ENCODE results near the gene PRMT1. TPM values are rescaled to one million over a fixed set of nuclear protein-coding genes. Genes with fewer than 3 reads are reported as not detected.

Gene PRMT1
- total RNA-seq, 4 donors from 2014 or later: 117 to 156 (median 139) TPM

DNA sequence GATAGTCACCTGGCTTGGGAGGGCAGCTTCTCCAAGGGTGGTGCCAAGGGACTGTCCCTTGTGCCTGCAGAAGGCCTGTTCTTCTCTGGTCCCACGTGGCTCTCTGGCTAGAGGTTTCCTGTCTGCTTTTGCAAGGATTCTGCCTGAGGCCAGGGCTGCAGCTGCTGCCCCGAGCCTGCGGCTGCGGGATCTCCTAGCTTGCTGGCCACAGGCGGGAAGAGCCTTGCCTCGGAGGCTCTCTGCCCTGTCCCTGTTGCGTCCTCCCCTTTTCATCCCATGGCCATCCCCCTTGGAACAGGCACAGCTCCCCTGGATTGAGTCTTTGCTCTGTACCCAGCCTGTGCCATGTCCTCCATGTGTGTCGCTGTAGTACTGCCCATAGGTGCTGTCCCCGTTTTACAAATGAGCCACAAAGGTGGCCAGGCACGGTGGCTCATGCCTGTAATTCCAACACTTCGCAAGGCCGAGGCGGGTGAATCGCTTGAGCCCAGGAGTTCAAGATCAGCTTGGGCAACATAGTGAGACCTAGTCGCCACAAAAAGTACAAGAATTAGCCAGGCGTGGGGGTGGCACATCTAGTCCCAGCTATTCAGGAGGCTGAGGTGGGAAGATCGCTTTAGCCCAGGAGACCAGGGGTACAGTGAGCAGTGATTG is 20.5 kb upstream of the PRMT1 start:
- H3K27me3 ChIP-seq: no peaks in the 10 kb centered on the region
- peaks cover 76 to 86% of the 10 kb centered on the region in 2 donors for H3K36me3 ChIP-seq
- WGBS, 2 donors: 95% methylated on average over 16 to 17 of the region's 17 CpGs
- DNase-seq: no peak
- intact Hi-C loops (cut with DNase I): no loop called here
- H3K27ac ChIP-seq: no peak overlapping the region
- H3K9me3 ChIP-seq: no peaks in the 10 kb centered on the region
- H3K4me1 ChIP-seq: no peaks in the 10 kb centered on the region
- TF ChIP-seq, protein P1, sequence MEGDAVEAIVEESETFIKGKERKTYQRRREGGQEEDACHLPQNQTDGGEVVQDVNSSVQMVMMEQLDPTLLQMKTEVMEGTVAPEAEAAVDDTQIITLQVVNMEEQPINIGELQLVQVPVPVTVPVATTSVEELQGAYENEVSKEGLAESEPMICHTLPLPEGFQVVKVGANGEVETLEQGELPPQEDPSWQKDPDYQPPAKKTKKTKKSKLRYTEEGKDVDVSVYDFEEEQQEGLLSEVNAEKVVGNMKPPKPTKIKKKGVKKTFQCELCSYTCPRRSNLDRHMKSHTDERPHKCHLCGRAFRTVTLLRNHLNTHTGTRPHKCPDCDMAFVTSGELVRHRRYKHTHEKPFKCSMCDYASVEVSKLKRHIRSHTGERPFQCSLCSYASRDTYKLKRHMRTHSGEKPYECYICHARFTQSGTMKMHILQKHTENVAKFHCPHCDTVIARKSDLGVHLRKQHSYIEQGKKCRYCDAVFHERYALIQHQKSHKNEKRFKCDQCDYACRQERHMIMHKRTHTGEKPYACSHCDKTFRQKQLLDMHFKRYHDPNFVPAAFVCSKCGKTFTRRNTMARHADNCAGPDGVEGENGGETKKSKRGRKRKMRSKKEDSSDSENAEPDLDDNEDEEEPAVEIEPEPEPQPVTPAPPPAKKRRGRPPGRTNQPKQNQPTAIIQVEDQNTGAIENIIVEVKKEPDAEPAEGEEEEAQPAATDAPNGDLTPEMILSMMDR (IDR thresholded peaks at IDR 0.05): no peak
- no peak for TF ChIP-seq POLR2A (IDR thresholded peaks at IDR 0.05)
- H3K4me3 ChIP-seq (replicated peaks in 1 of 3): no peak overlapping the region

DNA sequence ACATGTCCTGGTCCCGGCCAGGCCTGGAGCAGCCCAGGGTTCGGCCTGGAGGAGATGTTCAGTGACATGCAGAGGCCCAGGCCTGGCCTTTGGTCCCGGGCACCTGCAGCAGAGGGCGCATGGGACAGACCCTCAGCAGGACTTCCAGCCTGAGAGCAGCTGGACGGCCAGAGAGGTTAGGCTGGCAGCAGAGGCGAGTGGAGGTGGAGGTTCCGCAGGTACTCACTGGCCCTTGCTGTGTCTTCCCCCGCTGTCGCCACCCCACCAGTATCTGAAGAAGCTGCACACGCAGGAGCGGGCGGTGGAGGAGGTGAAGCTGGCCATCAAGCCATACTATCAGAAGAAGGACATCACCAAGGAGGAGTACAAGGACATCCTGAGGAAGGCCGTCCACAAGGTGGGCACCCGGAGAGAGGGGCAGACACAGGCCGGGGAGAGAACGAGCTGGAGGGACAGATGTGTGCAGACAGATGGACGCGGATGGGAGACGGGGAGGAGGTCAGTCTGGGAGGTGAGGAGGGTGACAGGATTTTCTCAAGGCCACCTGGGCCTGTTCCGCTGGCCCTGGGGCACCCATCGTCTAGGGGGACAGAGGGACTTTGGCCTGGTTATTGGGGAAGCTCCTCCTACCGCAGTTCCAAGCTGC is 19.5 kb upstream of the PRMT1 start:
- H3K27me3 ChIP-seq: no peaks in the 10 kb centered on the region
- no peak overlapping the region for H3K4me3 ChIP-seq (replicated peaks in 1 of 3)
- H3K4me1 ChIP-seq: no peaks in the 10 kb centered on the region
- TF ChIP-seq, protein P1 (IDR thresholded peaks at IDR 0.05): no peak
- no peak for TF ChIP-seq POLR2A (IDR thresholded peaks at IDR 0.05)
- peaks cover 80 to 91% of the 10 kb centered on the region in 2 donors for H3K36me3 ChIP-seq
- H3K9me3 ChIP-seq: no peaks in the 10 kb centered on the region
- intact Hi-C loops (cut with DNase I): no loop called here
- 90 to 91% methylated on average over 19 to 20 of the region's 22 CpGs for WGBS, 2 donors
- no peak for DNase-seq
- H3K27ac ChIP-seq: no peak overlapping the region

DNA sequence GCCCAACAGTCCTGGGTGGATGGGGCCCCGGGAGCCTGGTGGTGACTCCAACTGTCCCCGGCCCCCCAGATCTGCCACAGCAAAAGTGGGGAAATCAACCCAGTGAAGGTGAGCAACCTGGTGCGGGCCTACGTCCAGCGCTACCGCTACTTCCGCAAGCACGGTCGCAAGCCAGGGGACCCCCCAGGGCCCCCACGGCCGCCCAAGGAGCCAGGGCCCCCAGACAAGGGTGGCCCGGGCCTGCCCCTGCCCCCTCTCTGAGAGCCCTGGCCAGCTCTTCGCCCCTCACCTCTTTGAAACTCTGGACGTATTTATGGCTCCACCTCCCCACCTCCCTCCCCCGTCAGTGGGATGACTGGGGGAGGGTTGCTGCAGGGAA is 18.9 kb upstream of the PRMT1 start:
- TF ChIP-seq, protein P1 (IDR thresholded peaks at IDR 0.05): no peak
- no peak for TF ChIP-seq POLR2A (IDR thresholded peaks at IDR 0.05)
- 90 to 93% methylated on average over 10 to 14 of the region's 15 CpGs for WGBS, 2 donors
- Histone ChIP-seq H3K27ac (no peak overlapping the region), H3K27me3 (no peaks in the 10 kb centered on the region), H3K4me1 (no peaks in the 10 kb centered on the region), H3K36me3 (peaks cover 77 to 88% of the 10 kb centered on the region in 2 donors), H3K9me3 (no peaks in the 10 kb centered on the region), H3K4me3 (replicated peaks in 1 of 3) (no peak overlapping the region)
- intact Hi-C loops (cut with DNase I): no loop called here
- no peak for DNase-seq

DNA sequence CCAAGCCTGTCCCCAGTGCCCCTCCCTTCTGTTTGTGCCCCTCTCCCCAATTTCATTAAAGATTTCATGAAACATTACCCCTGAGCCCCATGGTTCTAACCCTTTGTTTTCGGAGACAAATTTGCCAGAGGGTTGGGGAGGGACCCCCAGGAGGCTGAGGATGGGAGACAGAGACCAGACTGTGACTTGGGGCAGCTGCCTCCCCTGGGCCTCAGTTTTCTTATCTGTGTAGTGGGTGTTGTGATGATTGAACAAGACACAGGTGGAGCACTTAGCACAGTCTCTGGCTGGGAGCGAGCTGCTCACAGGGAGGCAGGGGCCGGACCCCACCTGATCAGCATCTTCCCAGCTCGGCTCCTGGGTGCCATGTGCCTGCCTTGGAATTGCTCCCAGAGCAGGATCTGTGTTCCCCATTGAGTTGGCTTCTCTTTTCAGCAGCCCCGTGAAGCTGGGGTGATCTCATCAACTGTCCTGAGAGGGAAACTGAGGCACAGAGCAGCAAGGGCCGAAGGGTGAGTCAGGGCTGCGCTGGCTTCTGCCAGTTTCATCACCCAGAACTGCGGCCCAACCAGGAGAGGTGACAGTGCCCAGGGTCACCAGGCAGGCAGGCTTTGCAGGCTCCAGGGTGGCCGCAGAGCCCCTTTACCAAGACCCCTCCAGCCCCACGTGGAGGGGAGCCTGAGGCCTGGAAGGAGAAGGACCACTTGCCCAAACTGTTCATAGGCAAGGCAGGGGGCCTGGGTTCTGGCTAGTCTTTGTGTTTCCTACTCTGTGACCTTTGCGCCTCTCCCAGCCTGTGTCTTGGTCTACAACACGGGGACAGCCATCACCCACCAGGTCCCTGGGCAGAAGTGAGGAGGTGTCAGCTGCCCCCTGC is 18.3 kb upstream of the PRMT1 start:
- Histone ChIP-seq H3K36me3 (peaks cover 72 to 82% of the 10 kb centered on the region in 2 donors), H3K9me3 (no peaks in the 10 kb centered on the region), H3K27me3 (no peaks in the 10 kb centered on the region), H3K27ac (no peak overlapping the region), H3K4me1 (peaks cover under 1 to 6% of the 10 kb centered on the region in 2 donors), H3K4me3 (replicated peaks in 1 of 3) (no peak overlapping the region)
- no peak for DNase-seq
- intact Hi-C loops (cut with DNase I): no loop called here
- no peak for TF ChIP-seq POLR2A (IDR thresholded peaks at IDR 0.05)
- TF ChIP-seq, protein P1 (IDR thresholded peaks at IDR 0.05): no peak
- 95 to 98% methylated on average over 4 to 6 of the region's 12 CpGs for WGBS, 2 donors
